ENCODE measurements around the gene HEATR5A. TPM values are rescaled to one million over a fixed set of nuclear protein-coding genes. Genes with fewer than 3 reads are reported as not detected.
"Not testable (repeated sequence)": the region's sequence is repeated elsewhere in the genome, so short reads cannot be mapped to it uniquely, and the experiment has no call there.

HEATR5A gene
- total and polyA plus RNA-seq, 2 donors from 2014 or later, result 8.0 to 30.4 TPM

GRCh38 chr14:31362746-31363145, 57.6 kb downstream of the HEATR5A start:
- H3K27me3 ChIP-seq (ENCODE audit: control insufficient read depth, insufficient read depth, low read length), result no peaks in the 10 kb centered on the region
- no peak for FAIRE-seq
- H3K36me3 ChIP-seq (ENCODE audit: control insufficient read depth in 2 of 3, insufficient read depth in 3 of 3, low read length in 3 of 3), result peaks cover 0 to 13% (median 7%) of the 10 kb centered on the region in 3 donors
- H3K4me1 ChIP-seq (ENCODE audit: control insufficient read depth in 2 of 3, insufficient read depth in 2 of 3, low read depth in 1 of 3, low read length in 3 of 3), result no peaks in the 10 kb centered on the region
- H3K27ac ChIP-seq (ENCODE audit: low read depth in 2 of 2, low read length in 2 of 2), result no peak overlapping the region
- no peaks in the 10 kb centered on the region for H3K9me3 ChIP-seq (ENCODE audit: control insufficient read depth in 2 of 3, insufficient read depth in 1 of 3, low read length in 3 of 3)
- H3K9ac ChIP-seq (ENCODE audit: low read length in 3 of 3), result no peak overlapping the region
- TF ChIP-seq CTCF (IDR thresholded peaks at IDR 0.05; ENCODE audit: borderline replicate concordance, extremely low read depth, insufficient read depth), result no peak
- no peak for DNase-seq
- H3K4me3 ChIP-seq (ENCODE audit: low read length in 3 of 3), result no peak overlapping the region
- intact Hi-C loops (cut with DNase I), result no loop called here

- H3K27ac ChIP-seq (ENCODE audit: low read depth in 2 of 2, low read length in 2 of 2); H3K4me3 ChIP-seq (ENCODE audit: low read length in 3 of 3); DNase-seq; H3K27me3 ChIP-seq (ENCODE audit: control insufficient read depth, insufficient read depth, low read length); intact Hi-C loops (cut with DNase I); H3K9ac ChIP-seq (ENCODE audit: low read length in 3 of 3); FAIRE-seq; H3K9me3 ChIP-seq (ENCODE audit: control insufficient read depth in 2 of 3, insufficient read depth in 1 of 3, low read length in 3 of 3); H3K4me1 ChIP-seq (ENCODE audit: control insufficient read depth in 2 of 3, insufficient read depth in 2 of 3, low read depth in 1 of 3, low read length in 3 of 3): not testable (repeated sequence)
- H3K36me3 ChIP-seq (ENCODE audit: control insufficient read depth in 2 of 3, insufficient read depth in 3 of 3, low read length in 3 of 3), result peaks cover 0 to 14% (median 7%) of the 10 kb centered on the region in 3 donors
Measured at GRCh38 chr14:31361761-31362160, 58.6 kb downstream of the HEATR5A start.

- H3K27me3 ChIP-seq (ENCODE audit: control insufficient read depth, insufficient read depth, low read length), result no peaks in the 10 kb centered on the region
- TF ChIP-seq CTCF (IDR thresholded peaks at IDR 0.05; ENCODE audit: borderline replicate concordance, extremely low read depth, insufficient read depth), result no peak
- H3K27ac ChIP-seq (ENCODE audit: low read depth in 2 of 2, low read length in 2 of 2), result no peak overlapping the region
- no peak for DNase-seq
- FAIRE-seq, result no peak
- no peak overlapping the region for H3K9ac ChIP-seq (ENCODE audit: low read length in 3 of 3)
- H3K4me3 ChIP-seq (ENCODE audit: low read length in 3 of 3), result no peak overlapping the region
- peaks cover 0 to 14% (median 7%) of the 10 kb centered on the region in 3 donors for H3K36me3 ChIP-seq (ENCODE audit: control insufficient read depth in 2 of 3, insufficient read depth in 3 of 3, low read length in 3 of 3)
- intact Hi-C loops (cut with DNase I), result no loop called here
- no peaks in the 10 kb centered on the region for H3K9me3 ChIP-seq (ENCODE audit: control insufficient read depth in 2 of 3, insufficient read depth in 1 of 3, low read length in 3 of 3)
- H3K4me1 ChIP-seq (ENCODE audit: control insufficient read depth in 2 of 3, insufficient read depth in 2 of 3, low read depth in 1 of 3, low read length in 3 of 3), result no peaks in the 10 kb centered on the region
Measured at GRCh38 chr14:31360919-31361662, 59.3 kb downstream of the HEATR5A start.

- DNase-seq (no peak), FAIRE-seq (no peak)
- H3K27me3 ChIP-seq (ENCODE audit: control insufficient read depth, insufficient read depth, low read length), result no peaks in the 10 kb centered on the region
- H3K36me3 ChIP-seq (ENCODE audit: control insufficient read depth in 2 of 3, insufficient read depth in 3 of 3, low read length in 3 of 3), result peaks cover 0 to 14% (median 7%) of the 10 kb centered on the region in 3 donors
- H3K9ac ChIP-seq (ENCODE audit: low read length in 3 of 3), result no peak overlapping the region
- no peak for TF ChIP-seq CTCF (IDR thresholded peaks at IDR 0.05; ENCODE audit: borderline replicate concordance, extremely low read depth, insufficient read depth)
- H3K9me3 ChIP-seq (ENCODE audit: control insufficient read depth in 2 of 3, insufficient read depth in 1 of 3, low read length in 3 of 3), result no peaks in the 10 kb centered on the region
- intact Hi-C loops (cut with DNase I), result loop anchor here (10.0 kb wide), 1 partner anchor 152 kb away; the partner anchor contains the start of gene HECTD1
- no peak overlapping the region for H3K4me3 ChIP-seq (ENCODE audit: low read length in 3 of 3)
- H3K27ac ChIP-seq (ENCODE audit: low read depth in 2 of 2, low read length in 2 of 2), result no peak overlapping the region
- no peaks in the 10 kb centered on the region for H3K4me1 ChIP-seq (ENCODE audit: control insufficient read depth in 2 of 3, insufficient read depth in 2 of 3, low read depth in 1 of 3, low read length in 3 of 3)
Measured at GRCh38 chr14:31357279-31357678, 63.1 kb downstream of the HEATR5A start.

Data from kidney (tissue), 14 donors.